SK-N-MC (cell line): ENCODE data around the gene SAMD14.

Source experiments
- EZH2 ChIP-seq: fragments of 200-600 bp; sonication (generic); IDR thresholded peaks from one replicate; pipeline ENCODE4 v1.6.1; 2017; ENCODE audit warnings: antibody characterized with exemption
- POLR2AphosphoS5 ChIP-seq: IDR thresholded peaks from 2 replicates; pipeline ENCODE4 v1.6.1; 2012; ENCODE audit warnings: mild to moderate bottlenecking, low read depth, low read length, borderline replicate concordance

DNA sequence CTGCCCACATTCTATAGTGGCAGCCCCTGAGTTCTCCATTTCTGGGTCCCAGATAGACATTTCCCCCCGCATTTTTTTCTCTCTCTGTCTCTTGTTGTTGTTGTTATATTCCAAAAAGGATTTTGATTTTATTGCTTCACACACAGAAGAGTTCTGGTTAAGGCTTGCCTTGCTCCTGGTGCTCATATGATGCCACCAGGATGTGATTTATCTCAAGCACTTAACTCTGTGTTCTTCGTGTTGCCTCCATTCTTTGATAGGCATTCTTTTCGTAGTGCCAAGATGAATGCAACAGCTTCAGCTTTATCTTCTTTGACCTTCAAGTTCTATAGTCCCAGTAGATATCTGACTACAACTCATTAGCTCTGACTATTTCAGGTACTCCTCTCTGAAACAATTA lies 64.9 kb downstream of the SAMD14 start:
- no peak for TF ChIP-seq POLR2AphosphoS5
- no peak for TF ChIP-seq EZH2
